ENCODE data around the gene DOCK9. TPM values are rescaled to one million over a fixed set of nuclear protein-coding genes. Genes with fewer than 3 reads are reported as not detected.

DOCK9 gene
- total RNA-seq, 1 donor from 2014 or later: 25.5 TPM

DNA sequence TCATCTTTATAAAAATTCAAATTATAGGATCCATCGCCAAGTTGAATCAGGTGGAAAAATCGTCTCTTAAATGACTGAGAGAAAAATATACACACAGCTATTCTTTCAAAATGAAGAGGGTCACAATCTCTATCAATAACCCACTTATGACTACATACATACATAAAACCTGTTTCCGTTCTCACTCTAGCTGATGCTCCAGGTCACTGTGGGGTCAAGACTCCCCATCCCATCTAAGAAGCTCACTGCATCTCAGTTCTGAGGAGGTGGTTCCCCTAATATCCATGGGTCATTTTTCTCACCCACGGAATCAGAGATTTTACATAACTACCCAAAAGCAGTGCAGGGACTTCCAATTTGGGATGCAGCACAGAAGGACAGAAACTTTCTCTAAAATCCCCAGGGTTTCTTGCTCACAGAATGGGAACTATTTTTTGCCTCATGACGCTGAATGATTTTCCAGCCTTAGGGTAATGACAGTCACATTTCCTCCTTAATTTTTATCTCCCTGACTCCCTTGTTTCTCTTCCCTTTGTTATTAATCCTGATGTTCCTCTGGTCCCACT is 56.8 kb downstream of the DOCK9 start:
- H3K4me1 Mint-ChIP-seq: peaks cover 16% of the 10 kb centered on the region
- no peaks in the 10 kb centered on the region for H3K9me3 Mint-ChIP-seq
- no peak for DNase-seq
- intact Hi-C loops (cut with micrococcal nuclease): loop anchor here (10.0 kb wide), 1 partner anchor 1106 kb away; no protein-coding TSS in a partner anchor
- CTCF ChIA-PET: no interaction called here
- no peak for ATAC-seq (ENCODE audit: low read depth)
- TF ChIP-seq, protein P1, sequence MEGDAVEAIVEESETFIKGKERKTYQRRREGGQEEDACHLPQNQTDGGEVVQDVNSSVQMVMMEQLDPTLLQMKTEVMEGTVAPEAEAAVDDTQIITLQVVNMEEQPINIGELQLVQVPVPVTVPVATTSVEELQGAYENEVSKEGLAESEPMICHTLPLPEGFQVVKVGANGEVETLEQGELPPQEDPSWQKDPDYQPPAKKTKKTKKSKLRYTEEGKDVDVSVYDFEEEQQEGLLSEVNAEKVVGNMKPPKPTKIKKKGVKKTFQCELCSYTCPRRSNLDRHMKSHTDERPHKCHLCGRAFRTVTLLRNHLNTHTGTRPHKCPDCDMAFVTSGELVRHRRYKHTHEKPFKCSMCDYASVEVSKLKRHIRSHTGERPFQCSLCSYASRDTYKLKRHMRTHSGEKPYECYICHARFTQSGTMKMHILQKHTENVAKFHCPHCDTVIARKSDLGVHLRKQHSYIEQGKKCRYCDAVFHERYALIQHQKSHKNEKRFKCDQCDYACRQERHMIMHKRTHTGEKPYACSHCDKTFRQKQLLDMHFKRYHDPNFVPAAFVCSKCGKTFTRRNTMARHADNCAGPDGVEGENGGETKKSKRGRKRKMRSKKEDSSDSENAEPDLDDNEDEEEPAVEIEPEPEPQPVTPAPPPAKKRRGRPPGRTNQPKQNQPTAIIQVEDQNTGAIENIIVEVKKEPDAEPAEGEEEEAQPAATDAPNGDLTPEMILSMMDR (IDR thresholded peaks at IDR 0.05): no peak
- H3K4me3 Mint-ChIP-seq: no peak overlapping the region
- no peak overlapping the region for H3K27ac Mint-ChIP-seq
- no peaks in the 10 kb centered on the region for H3K27me3 Mint-ChIP-seq
- H3K36me3 Mint-ChIP-seq (ENCODE audit: low read depth): peaks cover 18% of the 10 kb centered on the region
- POLR2A ChIA-PET: no interaction called here

DNA sequence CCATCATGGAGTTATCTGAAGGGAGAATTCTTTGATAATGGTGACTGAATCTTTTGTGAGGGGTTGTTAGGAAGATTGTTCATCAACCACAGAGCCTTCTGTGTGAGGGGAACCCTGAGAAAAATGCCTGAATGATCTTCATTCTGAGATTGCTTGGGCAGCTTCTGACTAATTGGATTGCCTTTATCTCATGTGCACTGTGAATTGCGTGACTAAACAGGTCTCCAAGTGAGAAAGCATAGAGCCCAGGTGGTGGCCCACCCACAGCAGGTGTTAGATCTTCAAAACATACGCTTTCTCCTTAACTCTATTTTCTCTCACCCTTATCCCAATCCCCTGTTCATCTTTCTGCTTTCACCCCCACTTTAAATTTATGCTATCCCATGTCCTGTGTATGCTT is 58.3 kb downstream of the DOCK9 start:
- intact Hi-C loops (cut with micrococcal nuclease): no loop called here
- ChIA-PET POLR2A (interaction anchor here (0.6 kb wide), 1 partner anchor 44 kb away, joined by 4 read pairs; no protein-coding TSS in a partner anchor), CTCF (no interaction called here)
- DNase-seq (no peak), ATAC-seq (ENCODE audit: low read depth) (no peak)
- Mint-ChIP-seq H3K4me1 (peaks cover 16% of the 10 kb centered on the region), H3K4me3 (no peak overlapping the region), H3K27me3 (no peaks in the 10 kb centered on the region), H3K27ac (no peak overlapping the region), H3K36me3 (ENCODE audit: low read depth) (peaks cover 19% of the 10 kb centered on the region), H3K9me3 (no peaks in the 10 kb centered on the region)
- TF ChIP-seq, protein P1 (IDR thresholded peaks at IDR 0.05): no peak

DNA sequence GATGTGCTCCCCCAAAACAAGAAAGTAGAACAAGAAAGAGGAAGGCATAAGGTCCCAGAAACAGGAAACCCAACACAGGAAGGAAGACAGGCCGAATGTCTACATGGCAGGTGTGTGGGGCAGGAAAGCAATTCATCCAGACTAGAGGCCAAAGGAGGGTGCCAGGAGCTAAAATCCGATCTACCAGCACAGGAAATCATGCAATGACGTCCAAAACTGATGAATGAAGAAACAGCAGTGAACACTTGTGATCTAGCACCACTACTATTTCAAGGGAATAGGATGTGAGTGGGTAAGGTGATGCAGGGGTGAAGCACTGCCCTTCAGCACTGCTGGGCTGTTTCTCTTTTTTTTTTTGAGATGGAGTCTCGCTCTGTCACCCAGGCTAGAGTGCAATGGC is 59.1 kb downstream of the DOCK9 start:
- no peaks in the 10 kb centered on the region for H3K27me3 Mint-ChIP-seq
- no peak for DNase-seq
- no peak overlapping the region for H3K27ac Mint-ChIP-seq
- intact Hi-C loops (cut with micrococcal nuclease): no loop called here
- ATAC-seq (ENCODE audit: low read depth): no peak
- H3K9me3 Mint-ChIP-seq: no peaks in the 10 kb centered on the region
- H3K4me3 Mint-ChIP-seq: no peak overlapping the region
- H3K36me3 Mint-ChIP-seq (ENCODE audit: low read depth): peaks cover 14% of the 10 kb centered on the region
- TF ChIP-seq, protein P1 (IDR thresholded peaks at IDR 0.05): no peak
- H3K4me1 Mint-ChIP-seq: peaks cover 16% of the 10 kb centered on the region
- POLR2A ChIA-PET: interaction anchor here (0.6 kb wide), 1 partner anchor 43 kb away, joined by 4 read pairs; no protein-coding TSS in a partner anchor
- CTCF ChIA-PET: no interaction called here

DNA sequence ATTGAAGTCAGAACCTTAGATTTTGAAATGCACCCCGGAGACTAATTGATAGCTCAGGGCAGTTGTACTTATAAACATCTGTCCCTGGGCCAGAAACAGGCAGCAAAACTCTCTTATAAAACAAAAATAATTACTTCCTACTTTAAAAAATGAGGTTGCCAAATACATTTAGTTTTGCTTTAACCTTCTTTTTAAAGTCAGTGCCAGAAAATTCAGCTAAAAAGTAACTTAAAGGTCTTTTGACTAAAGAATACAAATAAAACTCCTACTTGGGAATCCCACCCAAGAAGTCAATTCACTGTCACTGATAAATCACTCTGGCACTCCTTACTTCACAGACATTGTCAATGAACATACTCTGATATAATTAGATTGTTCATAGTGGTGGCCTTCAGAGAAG is 60.7 kb downstream of the DOCK9 start:
- no peaks in the 10 kb centered on the region for H3K27me3 Mint-ChIP-seq
- peaks cover 16% of the 10 kb centered on the region for H3K4me1 Mint-ChIP-seq
- intact Hi-C loops (cut with micrococcal nuclease): no loop called here
- H3K36me3 Mint-ChIP-seq (ENCODE audit: low read depth): peaks cover 10% of the 10 kb centered on the region
- H3K4me3 Mint-ChIP-seq: no peak overlapping the region
- DNase-seq: no peak
- ChIA-PET CTCF (interaction anchor here (0.6 kb wide), 1 partner anchor 263 kb away, joined by 3 read pairs; no protein-coding TSS in a partner anchor), POLR2A (no interaction called here)
- no peak for ATAC-seq (ENCODE audit: low read depth)
- H3K9me3 Mint-ChIP-seq: no peaks in the 10 kb centered on the region
- H3K27ac Mint-ChIP-seq: no peak overlapping the region
- TF ChIP-seq, protein P1 (IDR thresholded peaks at IDR 0.05): no peak

DNA sequence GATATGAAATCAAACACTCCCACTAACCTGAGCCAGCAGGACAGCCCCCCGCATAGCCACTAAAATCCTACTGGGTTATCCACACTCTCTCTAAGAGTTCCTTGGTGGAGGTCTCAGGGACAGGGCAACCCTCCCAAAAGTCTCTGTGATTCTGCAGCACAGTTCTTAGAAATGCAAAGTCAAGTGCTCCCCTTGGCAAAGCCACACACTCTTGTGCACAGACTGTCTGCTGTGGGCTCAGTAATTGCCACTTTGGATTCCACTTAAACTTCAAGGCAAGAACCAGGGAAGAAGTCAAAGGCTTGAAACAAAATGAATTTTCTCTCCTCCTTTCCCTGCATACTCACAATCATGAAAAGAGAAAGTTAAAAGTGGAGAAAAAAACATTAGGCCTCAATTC is 61.5 kb downstream of the DOCK9 start:
- POLR2A ChIA-PET: no interaction called here
- Mint-ChIP-seq H3K36me3 (ENCODE audit: low read depth) (peaks cover 5% of the 10 kb centered on the region), H3K27ac (no peak overlapping the region), H3K4me3 (no peak overlapping the region), H3K27me3 (no peaks in the 10 kb centered on the region), H3K4me1 (peaks cover 16% of the 10 kb centered on the region), H3K9me3 (no peaks in the 10 kb centered on the region)
- intact Hi-C loops (cut with micrococcal nuclease): no loop called here
- ATAC-seq (ENCODE audit: low read depth) (no peak), DNase-seq (no peak)
- CTCF ChIA-PET: no interaction called here
- TF ChIP-seq, protein P1 (IDR thresholded peaks at IDR 0.05): no peak
